SU-DHL-6 (cell line): ENCODE results near the gene HK1.

Experiments used
- H2AFZ ChIP-seq: fragments of 200-600 bp; sonication (generic); 2 replicates; pipeline ENCODE4 v1.6.1; 2014; ENCODE audit warnings: low read depth, mild to moderate bottlenecking, moderate library complexity, mixed read lengths, antibody characterized with exemption, low read length; ENCODE audit not compliant: severe bottlenecking
- H3F3A ChIP-seq: fragments of 200-600 bp; shearing (Covaris generic); 2 replicates; pipeline ENCODE4 v1.6.0; 2016; ENCODE audit warnings: antibody characterized with exemption, mild to moderate bottlenecking; ENCODE audit not compliant: insufficient read depth
- H3K27ac ChIP-seq: fragments of 200-600 bp; sonication (generic); 2 replicates; pipeline ENCODE4 v1.5.1; 2016; ENCODE audit warnings: low read depth, mild to moderate bottlenecking, low read length, moderate library complexity, mixed read lengths
- H3K27me3 ChIP-seq: fragments of 200-600 bp; sonication (generic), shearing (Covaris generic); 2 replicates; pipeline ENCODE4 v1.6.0; 2014; ENCODE audit warnings: mild to moderate bottlenecking, low read length
- H3K36me3 ChIP-seq: fragments of 200-600 bp; sonication (generic); 2 replicates; pipeline ENCODE4 v1.6.1; 2014; ENCODE audit warnings: mild to moderate bottlenecking, low read length, mixed read lengths
- H3K4me2 ChIP-seq: fragments of 300-600, 200-600 bp; shearing (Covaris generic), sonication (generic); 2 replicates; pipeline ENCODE4 v1.6.0; 2014; ENCODE audit warnings: low read length, low read depth, mild to moderate bottlenecking; ENCODE audit not compliant: poor library complexity, severe bottlenecking
- H3K4me3 ChIP-seq: fragments of 200-600 bp; sonication (generic); 2 replicates; pipeline ENCODE4 v1.5.1; 2014; ENCODE audit warnings: antibody characterized with exemption, low read length, mild to moderate bottlenecking, mixed read lengths; ENCODE audit not compliant: insufficient read depth, poor library complexity, severe bottlenecking
- H3K79me2 ChIP-seq: fragments of 200-600 bp; sonication (generic); 2 replicates; pipeline ENCODE4 v1.6.1; 2014; ENCODE audit warnings: mild to moderate bottlenecking, low read length, moderate library complexity; ENCODE audit not compliant: insufficient read depth
- H3K9ac ChIP-seq: fragments of 200-600 bp; sonication (generic); 2 replicates; pipeline ENCODE4 v1.7.0; 2014; ENCODE audit warnings: mild to moderate bottlenecking, low read length
- H3K9me2 ChIP-seq: fragments of 200-600 bp; sonication (generic); replicated peaks from 2 replicates; pipeline ENCODE4 v1.6.1; 2014; ENCODE audit warnings: low read length; ENCODE audit not compliant: insufficient read depth
- H3K9me3 ChIP-seq: fragments of 200-600 bp; sonication (generic); 2 replicates; pipeline ENCODE4 v1.6.1; 2014; ENCODE audit warnings: low read length, mixed read lengths; ENCODE audit not compliant: insufficient read depth
- H4K20me1 ChIP-seq: fragments of 200-600 bp; sonication (generic); 2 replicates; pipeline ENCODE4 v1.6.1; 2014; ENCODE audit warnings: low read depth, mild to moderate bottlenecking, antibody characterized with exemption, low read length, moderate library complexity, mixed read lengths
- CTCF ChIP-seq: fragments of 200-600 bp; sonication (generic); IDR thresholded peaks from one replicate; pipeline ENCODE4 v1.5.1; 2017; ENCODE audit warnings: antibody characterized with exemption, mild to moderate bottlenecking, low read length, moderate library complexity; ENCODE audit not compliant: insufficient read depth, poor library complexity, severe bottlenecking
- EZH2phosphoT487 ChIP-seq: fragments of 200-600 bp; sonication (generic), shearing (Covaris generic); conservative IDR thresholded peaks from 2 replicates; pipeline ENCODE4 v1.6.1; 2018; ENCODE audit warnings: mild to moderate bottlenecking, antibody characterized with exemption, low read length, moderate library complexity, mixed read lengths

HK1 gene

GRCh38 chr10:69232736-69233480, 45.4 kb upstream of the HK1 start:
- no peaks in the 10 kb centered on the region for H3F3A ChIP-seq
- H3K9ac ChIP-seq: no peak overlapping the region
- H3K9me2 ChIP-seq: no peaks in the 10 kb centered on the region
- no peaks in the 10 kb centered on the region for H3K9me3 ChIP-seq
- H2AFZ ChIP-seq: no peak overlapping the region
- TF ChIP-seq CTCF: no peak
- no peak for TF ChIP-seq EZH2phosphoT487
- no peak overlapping the region for H3K27ac ChIP-seq
- H3K27me3 ChIP-seq: no peaks in the 10 kb centered on the region
- no peak overlapping the region for H3K4me2 ChIP-seq
- no peaks in the 10 kb centered on the region for H3K79me2 ChIP-seq
- H3K36me3 ChIP-seq: no peaks in the 10 kb centered on the region
- no peaks in the 10 kb centered on the region for H4K20me1 ChIP-seq
- H3K4me3 ChIP-seq: no peak overlapping the region

GRCh38 chr10:69234447-69234846, 43.8 kb upstream of the HK1 start:
- Histone ChIP-seq H2AFZ (no peak overlapping the region), H3K9ac (no peak overlapping the region), H3K4me3 (no peak overlapping the region), H3K36me3 (no peaks in the 10 kb centered on the region), H3F3A (no peaks in the 10 kb centered on the region), H3K79me2 (no peaks in the 10 kb centered on the region), H3K9me2 (no peaks in the 10 kb centered on the region), H3K27ac (no peak overlapping the region), H3K27me3 (no peaks in the 10 kb centered on the region), H4K20me1 (no peaks in the 10 kb centered on the region), H3K4me2 (no peak overlapping the region), H3K9me3 (no peaks in the 10 kb centered on the region)
- TF ChIP-seq EZH2phosphoT487 (no peak), CTCF (no peak)

- H3K36me3 ChIP-seq: no peaks in the 10 kb centered on the region
- no peaks in the 10 kb centered on the region for H3K9me2 ChIP-seq
- H3K4me3 ChIP-seq: no peak overlapping the region
- H3K9ac ChIP-seq: no peak overlapping the region
- no peaks in the 10 kb centered on the region for H3K27me3 ChIP-seq
- H3K9me3 ChIP-seq: no peaks in the 10 kb centered on the region
- no peaks in the 10 kb centered on the region for H4K20me1 ChIP-seq
- no peak overlapping the region for H3K27ac ChIP-seq
- TF ChIP-seq CTCF (peak; percentile 52), EZH2phosphoT487 (no peak)
- H2AFZ ChIP-seq: no peak overlapping the region
- no peaks in the 10 kb centered on the region for H3K79me2 ChIP-seq
- no peak overlapping the region for H3K4me2 ChIP-seq
- no peaks in the 10 kb centered on the region for H3F3A ChIP-seq
Measured at GRCh38 chr10:69237528-69238159, 40.7 kb upstream of the HK1 start.
